Effector CD8-positive, alpha-beta T cell (primary cell): ENCODE data around the gene LAIR1.

Source experiments
- DNase-seq: peaks from one replicate; lab custom pipeline; 2025; lab: John Stamatoyannopoulos, UW

Gene LAIR1

DNA sequence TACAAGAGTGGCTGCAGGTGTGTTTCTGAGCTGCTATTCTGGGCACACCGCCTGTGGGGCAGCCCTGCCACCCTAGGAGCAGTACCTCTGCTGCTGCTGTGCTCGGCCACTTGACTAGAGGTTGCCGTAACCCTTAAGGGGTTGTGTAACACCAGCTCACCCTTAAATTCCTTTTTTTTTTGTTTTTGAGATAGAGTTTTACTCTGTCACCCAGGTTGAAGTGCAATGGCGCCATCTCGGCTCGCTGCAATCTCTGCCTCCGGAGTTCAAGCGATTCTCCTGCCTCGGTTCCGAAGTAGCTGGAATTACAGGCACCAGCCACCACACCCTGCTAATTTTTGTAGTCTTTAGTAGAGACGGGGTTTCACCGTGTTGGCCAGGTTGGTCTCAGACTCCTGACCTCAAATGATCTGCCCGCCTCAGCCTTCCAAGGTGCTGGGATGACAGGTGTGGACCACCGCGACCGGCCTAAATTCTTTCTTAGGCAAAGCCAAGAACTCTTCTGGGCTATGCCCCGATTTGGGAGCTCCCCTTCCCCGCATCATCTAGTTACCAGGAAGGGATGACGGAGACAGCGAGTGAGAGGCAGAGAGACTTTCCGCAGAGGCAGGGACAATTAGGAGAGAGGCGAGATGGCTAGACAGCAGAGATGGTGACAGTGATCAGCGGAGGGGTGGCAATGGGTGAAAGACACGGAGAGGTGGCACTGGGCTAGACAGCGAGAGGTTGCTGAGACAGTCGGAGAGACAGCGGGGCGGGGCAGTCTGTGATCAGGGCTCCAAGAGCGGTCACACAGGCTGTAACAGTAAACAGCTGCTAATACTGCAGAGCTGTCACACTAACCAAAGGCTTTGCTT lies 47.4 kb downstream of the LAIR1 start:
- no peak for DNase-seq

DNA sequence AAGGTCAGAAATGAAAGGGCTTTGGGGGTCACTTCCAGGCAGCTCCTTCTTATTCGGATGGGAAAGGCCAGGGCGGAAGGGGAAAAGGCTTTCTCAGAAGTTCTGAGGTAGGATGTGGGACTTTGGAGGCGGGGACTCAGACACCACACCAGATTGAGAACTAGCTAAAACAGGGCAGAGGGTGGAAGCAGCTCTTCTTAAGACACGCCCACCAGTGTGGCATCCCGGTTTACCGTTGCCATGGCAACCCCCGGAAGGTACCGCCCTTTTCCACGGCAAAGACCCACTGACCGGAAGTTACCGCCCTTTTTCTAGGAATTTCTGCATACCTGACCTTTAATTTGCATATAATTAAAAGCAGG lies 48.0 kb downstream of the LAIR1 start:
- no peak for DNase-seq

DNA sequence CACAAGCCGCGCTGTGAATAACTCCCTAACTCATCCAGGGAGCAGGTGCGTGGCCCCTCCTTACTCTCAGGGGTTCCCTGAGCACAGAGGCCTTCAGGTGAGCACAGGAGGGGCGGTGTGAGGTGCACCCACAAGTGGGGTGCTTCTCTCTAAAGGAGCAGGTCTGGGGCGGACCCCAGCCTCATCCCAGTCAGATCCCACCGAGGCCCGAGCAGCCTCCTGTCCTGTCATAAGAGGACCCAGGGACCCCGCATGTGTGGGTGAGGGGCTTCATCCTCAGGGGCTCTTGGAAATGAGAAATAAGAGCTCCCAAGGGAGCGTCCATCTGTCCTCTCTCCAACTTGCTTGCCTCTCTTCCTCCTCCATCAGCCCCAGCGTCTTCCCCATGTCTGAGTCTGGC lies 48.8 kb downstream of the LAIR1 start:
- no peak for DNase-seq

DNA sequence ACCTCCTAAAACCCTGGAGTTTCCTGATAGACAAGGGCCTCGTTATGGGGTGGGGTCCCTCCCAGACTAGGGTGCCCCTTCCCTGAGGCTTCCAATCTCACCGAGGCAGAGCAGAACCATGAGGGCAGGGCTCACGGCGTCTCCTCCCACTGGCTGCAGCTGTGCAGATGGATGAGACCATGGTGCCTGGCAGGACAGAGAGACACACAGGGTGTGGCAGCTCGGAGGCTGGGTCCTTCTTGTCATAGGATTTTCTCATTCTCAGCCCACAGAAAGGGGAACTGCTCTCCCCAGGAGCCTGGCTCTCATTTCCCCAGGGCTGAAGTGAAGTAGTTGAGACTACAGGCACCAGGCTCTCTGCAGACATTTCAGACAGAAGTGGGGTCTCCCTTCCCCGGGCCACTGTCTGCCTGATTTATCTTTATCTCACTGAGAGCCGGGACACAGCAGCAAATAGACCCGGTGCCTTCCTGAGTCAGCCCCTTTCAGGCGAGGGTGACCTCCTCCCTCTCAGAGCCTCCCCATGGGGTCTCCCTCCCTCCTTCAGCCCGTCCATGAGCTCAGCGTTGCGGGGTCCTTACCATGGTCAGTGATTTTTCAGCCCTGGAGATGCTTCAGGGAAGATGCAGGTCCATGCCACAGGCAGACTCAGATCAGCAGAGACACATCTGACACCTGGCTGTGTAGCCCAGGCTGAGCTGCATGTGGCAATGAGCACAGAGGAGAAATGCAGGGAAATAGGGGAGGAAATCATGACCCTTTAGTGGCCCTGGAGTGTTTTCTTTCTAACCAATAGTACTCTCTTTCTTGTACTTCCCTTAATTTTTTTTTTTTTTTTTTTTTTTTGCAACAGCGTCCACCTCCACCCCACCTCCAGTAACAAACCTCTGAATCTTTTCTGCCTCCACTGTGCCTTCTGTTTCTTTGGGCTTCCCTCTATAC lies 52.0 kb downstream of the LAIR1 start, which contains the start of gene LILRA5:
LILRA5 (minus strand) TSS at position 731 of the 942 bp plus-strand sequence; CDS start at position 584, 147 bp downstream.
- DNase-seq, result no peak

- no peak for DNase-seq
Measured at GRCh38 chr19:54312011-54312410, 52.7 kb downstream of the LAIR1 start.

GRCh38 chr19:54311486-54311885 lies 53.2 kb downstream of the LAIR1 start:
- no peak for DNase-seq

DNA sequence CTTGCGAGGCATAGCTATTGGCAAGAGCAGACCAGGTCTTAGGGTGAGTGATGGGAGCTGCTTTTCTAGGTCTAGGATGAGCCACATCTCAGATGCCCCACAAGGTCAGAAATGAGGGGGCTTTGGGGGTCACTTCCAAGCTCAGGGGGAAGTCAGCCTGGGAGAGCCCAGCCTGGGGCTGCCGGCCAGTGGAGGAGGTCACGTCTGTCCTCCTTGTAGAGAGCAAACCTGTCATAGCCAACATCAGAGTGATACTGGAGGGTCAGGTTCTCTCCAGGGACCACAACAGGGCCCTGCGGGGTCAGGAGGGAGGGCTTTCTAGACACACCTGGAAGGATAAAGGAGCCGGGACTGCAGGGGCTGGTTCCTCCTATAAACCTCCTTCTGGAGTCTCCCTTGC lies 54.2 kb downstream of the LAIR1 start:
- DNase-seq, result no peak

- no peak for DNase-seq
Measured at GRCh38 chr19:54309811-54310210, 54.9 kb downstream of the LAIR1 start.

GRCh38 chr19:54307389-54308020 lies 57.2 kb downstream of the LAIR1 start:
- no peak for DNase-seq

GRCh38 chr19:54305141-54305540 lies 59.6 kb downstream of the LAIR1 start:
- DNase-seq, result no peak

DNA sequence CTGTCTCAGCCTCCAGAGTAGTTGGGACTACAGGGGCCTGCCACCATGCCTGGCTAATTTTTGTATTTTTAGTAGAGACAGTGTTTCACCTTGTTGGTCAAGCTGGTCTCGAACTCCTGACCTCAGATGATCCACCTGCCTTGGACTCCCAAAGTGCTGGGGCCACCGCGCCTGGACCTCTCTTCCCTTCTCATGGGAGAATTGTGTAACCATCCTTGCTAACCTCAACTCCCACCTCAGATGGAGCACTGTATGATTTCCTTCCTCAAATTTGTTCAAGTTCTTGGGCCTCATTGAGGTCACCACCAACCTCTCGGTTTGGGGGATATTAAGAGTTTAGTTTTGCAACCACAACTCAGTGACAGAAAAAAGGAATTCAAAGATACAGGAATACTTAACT lies 62.5 kb downstream of the LAIR1 start:
- DNase-seq, result no peak
